ENCODE data around the gene RPIA. TPM values are rescaled to one million over a fixed set of nuclear protein-coding genes. Genes with fewer than 3 reads are reported as not detected.

Gene RPIA
- total and polyA plus RNA-seq, 2 of the 13 experiments (the other 11 are each of a cell fraction or from before 2014, with no cell fraction given) = 13.3 to 23.9 TPM

- no peak for FAIRE-seq
- intact Hi-C loops (cut with micrococcal nuclease; ENCODE audit: unreplicated experiment) (no loop called here), in situ Hi-C loops (cut with HindIII; ENCODE audit: extremely low pct_ligation_motif_present, low pct_unique_long_range_greater_than_20kb) (no loop called here)
- H3K4me2 ChIP-seq (ENCODE audit: low read depth, low read length) = no peak overlapping the region
- H3K27ac ChIP-seq (ENCODE audit: extremely low read length, insufficient read depth, low read length) = no peak overlapping the region
- peak; percentile 78 for ATAC-seq
- WGBS (ENCODE audit: low lambda C conversion rate) = 46% methylated on average over 11 of the region's 11 CpGs
- ChIA-PET POLR2A (interaction anchor here (0.6 to 1.2 kb wide), 3 partner anchors 9 to 44 kb away, joined by 3 to 10 read pairs (median 5); no protein-coding TSS in a partner anchor), CTCF (ENCODE audit: low intra/inter-chr PET ratio, low total read pairs) (interaction anchor here (6.6 kb wide), 1 partner anchor 81 kb away, joined by 139 read pairs; no protein-coding TSS in a partner anchor)
- H3K79me2 ChIP-seq (ENCODE audit: insufficient read depth, low read length) = no peaks in the 10 kb centered on the region
- no peaks in the 10 kb centered on the region for H4K20me1 ChIP-seq (ENCODE audit: insufficient read depth, low read length)
- DNase-seq (ENCODE audit: low spot score) = peak; percentile 50
- no peak overlapping the region for H3K9ac ChIP-seq (ENCODE audit: insufficient read depth, low read depth, low read length)
- no peak overlapping the region for H2AFZ ChIP-seq (ENCODE audit: low read length)
- no peak overlapping the region for H3K4me3 ChIP-seq (replicated peaks in 1 of 3; ENCODE audit: insufficient read depth in 1 of 3, low read depth in 2 of 3, low read length in 3 of 3)
- H3K4me1 ChIP-seq (ENCODE audit: insufficient read depth, low read length) = peaks cover 13% of the 10 kb centered on the region
- H3K27me3 ChIP-seq (ENCODE audit: control insufficient read depth in 1 of 2, insufficient read depth in 2 of 2, low read length in 2 of 2) = no peaks in the 10 kb centered on the region
- BruUV-seq (replicated peaks) = no TSS peak
- no peaks in the 10 kb centered on the region for H3K36me3 ChIP-seq (replicated peaks in 1 of 2; ENCODE audit: control insufficient read depth in 1 of 2, insufficient read depth in 2 of 2, low read length in 2 of 2)
- H3K9me3 ChIP-seq (ENCODE audit: low read length) = no peaks in the 10 kb centered on the region
- TF ChIP-seq ZNF782 (CRISPR knock-in tag; IDR thresholded peaks at IDR 0.05; ENCODE audit: borderline replicate concordance) (no peak), SMC3 (IDR thresholded peaks at IDR 0.05; ENCODE audit: low read length) (peak; percentile 90), ZNF512 (CRISPR knock-in tag; IDR thresholded peaks at IDR 0.05) (no peak), MIXL1 (CRISPR knock-in tag; IDR thresholded peaks at IDR 0.05) (peak; percentile 77; the same call in 1 of the 2 replicates), RAD21 (CRISPR knock-in tag; IDR thresholded peaks at IDR 0.05) (peak; percentile 76), LCORL (IDR thresholded peaks at IDR 0.05) (no peak), LCORL (CRISPR knock-in tag; IDR thresholded peaks at IDR 0.05) (no peak), HDAC1 (CRISPR knock-in tag; IDR thresholded peaks at IDR 0.05) (no peak), ZNF709 (CRISPR knock-in tag; IDR thresholded peaks at IDR 0.05) (no peak), TARDBP (CRISPR knock-in tag; IDR thresholded peaks at IDR 0.05) (no peak), ZNF317 (CRISPR knock-in tag; IDR thresholded peaks at IDR 0.05) (no peak), HOXA5 (CRISPR knock-in tag; IDR thresholded peaks at IDR 0.05) (peak; percentile 27; the same call in 1 of the 2 replicates), ZNF205 (CRISPR knock-in tag; IDR thresholded peaks at IDR 0.05) (peak; percentile 36; the same call in 1 of the 2 replicates), KDM1A (CRISPR knock-in tag; IDR thresholded peaks at IDR 0.05) (no peak), SATB2 (CRISPR knock-in tag; IDR thresholded peaks at IDR 0.05) (no peak), ZNF124 (CRISPR knock-in tag; IDR thresholded peaks at IDR 0.05) (no peak), ZFP90 (CRISPR knock-in tag; IDR thresholded peaks at IDR 0.05; ENCODE audit: borderline replicate concordance) (0 out of 2 replicates have a peak, but pooled peaks have one; percentile 29)
- TF ChIP-seq, protein P1, sequence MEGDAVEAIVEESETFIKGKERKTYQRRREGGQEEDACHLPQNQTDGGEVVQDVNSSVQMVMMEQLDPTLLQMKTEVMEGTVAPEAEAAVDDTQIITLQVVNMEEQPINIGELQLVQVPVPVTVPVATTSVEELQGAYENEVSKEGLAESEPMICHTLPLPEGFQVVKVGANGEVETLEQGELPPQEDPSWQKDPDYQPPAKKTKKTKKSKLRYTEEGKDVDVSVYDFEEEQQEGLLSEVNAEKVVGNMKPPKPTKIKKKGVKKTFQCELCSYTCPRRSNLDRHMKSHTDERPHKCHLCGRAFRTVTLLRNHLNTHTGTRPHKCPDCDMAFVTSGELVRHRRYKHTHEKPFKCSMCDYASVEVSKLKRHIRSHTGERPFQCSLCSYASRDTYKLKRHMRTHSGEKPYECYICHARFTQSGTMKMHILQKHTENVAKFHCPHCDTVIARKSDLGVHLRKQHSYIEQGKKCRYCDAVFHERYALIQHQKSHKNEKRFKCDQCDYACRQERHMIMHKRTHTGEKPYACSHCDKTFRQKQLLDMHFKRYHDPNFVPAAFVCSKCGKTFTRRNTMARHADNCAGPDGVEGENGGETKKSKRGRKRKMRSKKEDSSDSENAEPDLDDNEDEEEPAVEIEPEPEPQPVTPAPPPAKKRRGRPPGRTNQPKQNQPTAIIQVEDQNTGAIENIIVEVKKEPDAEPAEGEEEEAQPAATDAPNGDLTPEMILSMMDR (CRISPR knock-in tag; IDR thresholded peaks at IDR 0.05) = peak; percentile 93
- TF ChIP-seq, protein P2, sequence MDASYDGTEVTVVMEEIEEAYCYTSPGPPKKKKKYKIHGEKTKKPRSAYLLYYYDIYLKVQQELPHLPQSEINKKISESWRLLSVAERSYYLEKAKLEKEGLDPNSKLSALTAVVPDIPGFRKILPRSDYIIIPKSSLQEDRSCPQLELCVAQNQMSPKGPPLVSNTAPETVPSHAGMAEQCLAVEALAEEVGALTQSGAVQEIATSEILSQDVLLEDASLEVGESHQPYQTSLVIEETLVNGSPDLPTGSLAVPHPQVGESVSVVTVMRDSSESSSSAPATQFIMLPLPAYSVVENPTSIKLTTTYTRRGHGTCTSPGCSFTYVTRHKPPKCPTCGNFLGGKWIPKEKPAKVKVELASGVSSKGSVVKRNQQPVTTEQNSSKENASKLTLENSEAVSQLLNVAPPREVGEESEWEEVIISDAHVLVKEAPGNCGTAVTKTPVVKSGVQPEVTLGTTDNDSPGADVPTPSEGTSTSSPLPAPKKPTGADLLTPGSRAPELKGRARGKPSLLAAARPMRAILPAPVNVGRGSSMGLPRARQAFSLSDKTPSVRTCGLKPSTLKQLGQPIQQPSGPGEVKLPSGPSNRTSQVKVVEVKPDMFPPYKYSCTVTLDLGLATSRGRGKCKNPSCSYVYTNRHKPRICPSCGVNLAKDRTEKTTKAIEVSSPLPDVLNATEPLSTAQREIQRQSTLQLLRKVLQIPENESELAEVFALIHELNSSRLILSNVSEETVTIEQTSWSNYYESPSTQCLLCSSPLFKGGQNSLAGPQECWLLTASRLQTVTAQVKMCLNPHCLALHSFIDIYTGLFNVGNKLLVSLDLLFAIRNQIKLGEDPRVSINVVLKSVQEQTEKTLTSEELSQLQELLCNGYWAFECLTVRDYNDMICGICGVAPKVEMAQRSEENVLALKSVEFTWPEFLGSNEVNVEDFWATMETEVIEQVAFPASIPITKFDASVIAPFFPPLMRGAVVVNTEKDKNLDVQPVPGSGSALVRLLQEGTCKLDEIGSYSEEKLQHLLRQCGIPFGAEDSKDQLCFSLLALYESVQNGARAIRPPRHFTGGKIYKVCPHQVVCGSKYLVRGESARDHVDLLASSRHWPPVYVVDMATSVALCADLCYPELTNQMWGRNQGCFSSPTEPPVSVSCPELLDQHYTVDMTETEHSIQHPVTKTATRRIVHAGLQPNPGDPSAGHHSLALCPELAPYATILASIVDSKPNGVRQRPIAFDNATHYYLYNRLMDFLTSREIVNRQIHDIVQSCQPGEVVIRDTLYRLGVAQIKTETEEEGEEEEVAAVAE (CRISPR knock-in tag; IDR thresholded peaks at IDR 0.05; ENCODE audit: borderline replicate concordance) = 0 out of 2 replicates have a peak, but pooled peaks have one; percentile 39
Observed at GRCh38 chr2:88671786-88672427, 19.6 kb upstream of the RPIA start.

All from HepG2 (cell line).